Measurements from ENCODE around the gene ANKRD36.
"Not testable (repeated sequence)": the region's sequence is repeated elsewhere in the genome, so short reads cannot be mapped to it uniquely, and the experiment has no call there.

Gene ANKRD36

DNA sequence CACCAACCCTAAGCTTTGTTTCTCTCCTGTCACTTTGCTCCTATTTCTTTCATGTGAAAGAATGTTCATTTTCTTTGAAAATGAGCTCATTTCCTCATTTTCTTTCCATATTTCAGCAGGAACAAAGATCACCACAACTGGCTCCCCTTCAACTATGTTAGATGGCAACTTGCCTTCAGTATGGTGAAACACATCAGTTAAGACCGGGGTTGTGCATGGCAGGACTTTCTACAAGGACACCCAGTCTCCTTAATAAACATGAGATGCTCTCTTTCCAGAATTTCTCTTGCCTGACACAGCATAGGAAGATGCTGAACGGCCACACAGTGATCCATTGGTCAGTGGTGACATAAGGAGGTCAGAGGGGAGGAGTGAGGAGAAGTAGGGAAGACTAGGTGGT lies 172.2 kb downstream of the ANKRD36 start:
- not testable (repeated sequence) for DNase-seq (ENCODE audit: low read depth in 2 of 2)

DNA sequence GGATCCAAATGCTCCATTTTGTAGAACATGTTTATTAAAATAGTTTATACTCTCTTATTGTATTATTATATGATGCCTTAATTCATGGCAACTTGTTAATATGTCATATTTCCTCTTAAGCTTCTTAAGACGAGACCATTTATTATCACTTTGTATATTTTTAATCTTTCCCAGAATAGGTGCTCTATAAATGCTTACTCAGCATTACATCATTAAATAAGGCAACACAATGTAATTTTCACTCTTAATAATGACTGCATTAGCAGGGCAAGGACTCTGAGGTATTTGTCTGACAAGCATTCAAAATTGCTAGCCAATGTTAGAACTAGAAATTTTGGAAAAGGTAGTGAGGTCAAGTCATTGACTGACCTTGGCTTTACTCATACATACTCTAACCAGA lies 180.7 kb downstream of the ANKRD36 start:
- not testable (repeated sequence) for DNase-seq (ENCODE audit: low read depth in 2 of 2)

Data from stimulated activated CD8-positive, alpha-beta memory T cell treated with anti-CD3 and anti-CD28 coated beads, Interleukin-2, amount 100 ng/mL, for 1 hour (primary cell).